ENCODE results near the gene PLXDC1. TPM values are rescaled to one million over a fixed set of nuclear protein-coding genes. Genes with fewer than 3 reads are reported as not detected.
A peak's percentile ranks its signal among the peaks of the same experiment; 100 is the strongest.

PLXDC1 gene
- total RNA-seq, 2 experiments from 2014 or later, result 1.7 to 2.4 TPM

- Mint-ChIP-seq H3K27ac (no peak overlapping the region), H3K4me3 (no peak overlapping the region), H3K9me3 (no peaks in the 10 kb centered on the region), H3K27me3 (no peaks in the 10 kb centered on the region), H3K36me3 (ENCODE audit: low read depth) (peaks cover 12% of the 10 kb centered on the region), H3K4me1 (ENCODE audit: low read depth) (peaks cover 10% of the 10 kb centered on the region)
- ATAC-seq (no peak), DNase-seq (no peak)
- intact Hi-C loops (cut with micrococcal nuclease), result no loop called here
- no peak for TF ChIP-seq CTCF (IDR thresholded peaks at IDR 0.05)
- CTCF ChIA-PET, result interaction anchor here (0.5 to 5.4 kb wide), 36 partner anchors 8 to 508 kb away, joined by 3 to 151 read pairs (median 4); partner anchors contain the start of genes ARL5C, CACNB1, PLXDC1 and RPL19
- POLR2A ChIA-PET, result interaction anchor here (1.2 to 2.5 kb wide), 4 partner anchors 10 to 191 kb away, joined by 4 to 11 read pairs (median 4); partner anchors contain the start of gene ARL5C
Measured at GRCh38 chr17:39175695-39176093, 24.3 kb upstream of the PLXDC1 start.

DNA sequence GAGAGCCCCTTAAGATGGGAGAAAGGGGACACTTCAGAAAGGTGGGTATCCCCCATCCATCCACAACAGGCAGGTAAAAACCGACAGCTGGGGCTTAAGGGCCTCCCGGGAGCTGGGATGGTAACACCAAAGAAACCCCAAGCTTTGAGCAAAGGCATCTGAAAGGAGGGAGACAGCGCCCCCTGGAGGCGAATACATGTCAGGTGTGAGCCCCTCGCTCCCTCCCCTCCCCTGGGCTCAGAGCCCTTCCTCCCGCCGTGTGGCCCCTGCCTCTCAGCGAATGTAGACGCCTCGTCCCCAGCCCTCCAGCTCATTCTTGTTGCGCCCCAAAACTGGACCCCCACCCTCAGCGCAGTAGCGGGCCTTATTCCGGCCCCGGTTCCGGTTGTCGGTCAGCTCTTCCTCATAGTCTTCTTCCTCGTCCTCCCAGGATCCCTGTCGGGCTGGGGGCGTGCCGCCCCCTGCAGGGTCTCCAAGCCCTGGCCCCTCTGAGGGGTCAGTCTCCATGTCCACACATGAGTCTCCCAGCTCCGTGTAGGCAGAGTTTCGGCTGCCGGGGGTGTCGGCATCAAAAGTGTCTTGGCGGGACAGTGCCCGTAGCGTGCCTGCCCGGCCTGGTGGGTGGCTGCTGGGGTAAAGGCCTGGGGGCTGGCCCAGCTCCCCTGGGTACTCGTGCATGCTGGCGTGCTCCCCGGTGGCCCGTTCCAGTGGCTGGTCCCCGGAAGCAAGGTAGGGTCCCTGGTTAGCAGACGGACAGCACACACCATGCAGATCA lies 23.7 kb upstream of the PLXDC1 start:
- no peaks in the 10 kb centered on the region for H3K9me3 Mint-ChIP-seq
- ATAC-seq (peak; percentile 84), DNase-seq (peak; percentile 92)
- peaks cover 12% of the 10 kb centered on the region for H3K36me3 Mint-ChIP-seq (ENCODE audit: low read depth)
- intact Hi-C loops (cut with micrococcal nuclease), result no loop called here
- TF ChIP-seq CTCF (IDR thresholded peaks at IDR 0.05), result peak; percentile 91
- CTCF ChIA-PET, result interaction anchor here (0.5 to 5.4 kb wide), 66 partner anchors 8 to 507 kb away, joined by 3 to 151 read pairs (median 4); partner anchors contain the start of genes ARL5C, CACNB1, LASP1NB and PLXDC1
- POLR2A ChIA-PET, result interaction anchor here (0.8 to 2.5 kb wide), 10 partner anchors 9 to 190 kb away, joined by 3 to 11 read pairs (median 4); partner anchors contain the start of gene ARL5C
- no peaks in the 10 kb centered on the region for H3K27me3 Mint-ChIP-seq
- peaks cover 10% of the 10 kb centered on the region for H3K4me1 Mint-ChIP-seq (ENCODE audit: low read depth)
- no peak overlapping the region for H3K4me3 Mint-ChIP-seq
- no peak overlapping the region for H3K27ac Mint-ChIP-seq

DNA sequence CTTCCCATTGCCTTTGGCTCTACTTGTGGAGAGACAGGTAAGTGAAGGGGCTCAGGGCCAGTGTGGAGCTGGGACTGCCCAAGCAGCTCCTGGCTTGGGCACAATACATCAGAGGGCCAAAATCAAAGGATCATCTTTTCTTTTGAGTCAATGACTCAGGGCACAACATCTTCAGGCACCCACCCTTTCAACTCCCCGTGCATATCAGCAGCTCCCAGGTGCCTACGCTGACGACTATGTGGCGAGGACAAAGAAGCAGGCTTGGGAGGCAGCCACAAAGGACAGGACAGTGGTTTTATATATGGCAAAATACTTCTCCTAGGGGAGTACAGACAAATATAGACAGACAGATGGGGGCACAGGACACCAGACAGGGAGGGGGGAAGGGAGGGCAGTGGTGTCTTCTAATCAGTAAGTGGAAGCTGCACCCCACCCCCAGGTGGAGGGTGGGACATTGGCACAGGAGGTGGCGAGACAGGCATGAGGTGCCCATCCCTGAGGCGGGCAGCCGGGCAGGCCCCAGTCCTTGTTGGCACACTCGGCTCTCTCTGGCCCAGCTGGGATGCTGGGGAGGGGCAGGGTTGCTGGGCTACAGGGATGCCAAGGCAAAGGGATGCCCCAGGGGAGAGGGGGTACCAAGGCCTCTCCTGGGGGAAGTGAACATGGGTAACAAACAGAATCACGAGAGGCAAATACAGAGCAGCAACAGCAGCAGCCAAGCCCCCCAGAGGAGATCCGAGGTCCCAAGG lies 22.3 kb upstream of the PLXDC1 start:
- Mint-ChIP-seq H3K9me3 (peaks cover 3% of the 10 kb centered on the region), H3K4me3 (no peak overlapping the region), H3K27ac (no peak overlapping the region), H3K36me3 (ENCODE audit: low read depth) (peaks cover 12% of the 10 kb centered on the region), H3K27me3 (peaks cover 3% of the 10 kb centered on the region), H3K4me1 (ENCODE audit: low read depth) (peaks cover 12% of the 10 kb centered on the region)
- POLR2A ChIA-PET, result interaction anchor here (0.8 to 2.5 kb wide), 8 partner anchors 8 to 71 kb away, joined by 3 to 11 read pairs (median 4); partner anchors contain the start of genes ARL5C and RPL19
- DNase-seq (no peak), ATAC-seq (no peak)
- intact Hi-C loops (cut with micrococcal nuclease), result no loop called here
- no peak for TF ChIP-seq CTCF (IDR thresholded peaks at IDR 0.05)
- CTCF ChIA-PET, result interaction anchor here (1.0 to 5.4 kb wide), 21 partner anchors 9 to 249 kb away, joined by 3 to 151 read pairs (median 10); partner anchors contain the start of genes ARL5C, CACNB1, LASP1NB and PLXDC1

GRCh38 chr17:39173080-39173479 lies 21.6 kb upstream of the PLXDC1 start:
- peaks cover 3% of the 10 kb centered on the region for H3K9me3 Mint-ChIP-seq
- no peak for ATAC-seq
- ChIA-PET CTCF (interaction anchor here (1.2 to 5.4 kb wide), 10 partner anchors 9 to 189 kb away, joined by 3 to 151 read pairs (median 19); partner anchors contain the start of genes ARL5C, CACNB1, PLXDC1 and RPL19), POLR2A (interaction anchor here (0.8 to 2.5 kb wide), 5 partner anchors 7 to 72 kb away, joined by 3 to 11 read pairs (median 3); partner anchors contain the start of genes ARL5C and RPL19)
- DNase-seq, result no peak
- intact Hi-C loops (cut with micrococcal nuclease), result no loop called here
- peaks cover 12% of the 10 kb centered on the region for H3K4me1 Mint-ChIP-seq (ENCODE audit: low read depth)
- no peak for TF ChIP-seq CTCF (IDR thresholded peaks at IDR 0.05)
- H3K36me3 Mint-ChIP-seq (ENCODE audit: low read depth), result peaks cover 10% of the 10 kb centered on the region
- H3K27ac Mint-ChIP-seq, result no peak overlapping the region
- no peak overlapping the region for H3K4me3 Mint-ChIP-seq
- H3K27me3 Mint-ChIP-seq, result peaks cover 6% of the 10 kb centered on the region

Data from activated CD8-positive, alpha-beta T cell treated with anti-CD3 and anti-CD28 coated beads for 36 hours (primary cell).